ENCODE data around the gene SSRP1. TPM values are rescaled to one million over a fixed set of nuclear protein-coding genes. Genes with fewer than 3 reads are reported as not detected.

Gene SSRP1
- polyA plus RNA-seq, 10 donors, result 82.0 to 138 (median 101) TPM

GRCh38 chr11:57318178-57318577 lies 17.5 kb downstream of the SSRP1 start:
- peak; percentile 83 to 94 (median 84) for DNase-seq

GRCh38 chr11:57316017-57316416 lies 19.7 kb downstream of the SSRP1 start:
- DNase-seq, result no peak

GRCh38 chr11:57315491-57315890 lies 20.2 kb downstream of the SSRP1 start:
- no peak for DNase-seq

- no peak for DNase-seq
Measured at GRCh38 chr11:57314221-57314973, 21.3 kb downstream of the SSRP1 start.

GRCh38 chr11:57313788-57314135 lies 21.9 kb downstream of the SSRP1 start:
- DNase-seq, result no peak

- no peak for DNase-seq
Measured at GRCh38 chr11:57313071-57313787, 22.5 kb downstream of the SSRP1 start.

- DNase-seq, result no peak
Measured at GRCh38 chr11:57312511-57313021, 23.1 kb downstream of the SSRP1 start.

GRCh38 chr11:57311109-57311936 lies 24.4 kb downstream of the SSRP1 start:
- peak; percentile 88 to 94 (median 93) for DNase-seq

GRCh38 chr11:57310630-57311086 lies 25.0 kb downstream of the SSRP1 start:
- peak in 1 of 3 donors; percentile 48 for DNase-seq

GRCh38 chr11:57310091-57310490 lies 25.6 kb downstream of the SSRP1 start:
- DNase-seq, result no peak

- DNase-seq, result no peak
Measured at GRCh38 chr11:57309106-57310059, 26.3 kb downstream of the SSRP1 start.

- DNase-seq, result no peak
Measured at GRCh38 chr11:57308426-57309060, 27.1 kb downstream of the SSRP1 start.

GRCh38 chr11:57307666-57308270 lies 27.9 kb downstream of the SSRP1 start:
- DNase-seq, result no peak

GRCh38 chr11:57306940-57307565 lies 28.6 kb downstream of the SSRP1 start:
- DNase-seq, result no peak

GRCh38 chr11:57306161-57306876 lies 29.4 kb downstream of the SSRP1 start:
- DNase-seq, result no peak

- no peak for DNase-seq
Measured at GRCh38 chr11:57305523-57305922, 30.2 kb downstream of the SSRP1 start.

GRCh38 chr11:57303990-57304579 lies 31.6 kb downstream of the SSRP1 start:
- no peak for DNase-seq

GRCh38 chr11:57303280-57303989 lies 32.3 kb downstream of the SSRP1 start:
- no peak for DNase-seq

All from muscle of back (tissue), 11 donors.